Measurements from ENCODE around the gene GPR25.

Gene GPR25

GRCh38 chr1:200885623-200886402 is 13.0 kb downstream of the GPR25 start:
- no peak overlapping the region for H3K27ac Mint-ChIP-seq
- H3K4me3 Mint-ChIP-seq: no peak overlapping the region
- no peaks in the 10 kb centered on the region for H3K9me3 Mint-ChIP-seq
- H3K36me3 Mint-ChIP-seq (ENCODE audit: low read depth): no peaks in the 10 kb centered on the region
- peaks cover 21% of the 10 kb centered on the region for H3K27me3 Mint-ChIP-seq
- H3K4me1 Mint-ChIP-seq (ENCODE audit: low read depth): peaks cover 57% of the 10 kb centered on the region
- no peak for DNase-seq

DNA sequence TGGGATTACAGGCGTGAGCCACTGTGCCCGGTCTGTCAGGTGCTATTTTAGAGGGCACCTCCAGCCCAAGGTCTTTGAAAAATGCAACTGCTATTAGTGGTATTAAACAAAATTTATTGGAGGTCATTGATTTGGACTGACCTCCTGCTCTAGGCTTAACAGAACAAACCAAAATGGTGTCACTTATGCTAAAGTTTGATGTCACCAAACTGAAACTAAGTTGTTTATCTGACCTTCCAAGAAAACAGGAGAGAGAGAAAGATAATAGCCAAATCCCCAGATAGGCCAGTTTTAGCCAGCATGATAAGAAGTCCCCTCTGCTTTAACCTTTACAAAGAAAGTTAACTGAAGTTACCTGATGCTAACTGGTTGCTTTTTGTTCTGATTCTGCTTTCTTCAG is 13.8 kb downstream of the GPR25 start:
- no peak for DNase-seq
- H3K36me3 Mint-ChIP-seq (ENCODE audit: low read depth): no peaks in the 10 kb centered on the region
- H3K27ac Mint-ChIP-seq: no peak overlapping the region
- no peaks in the 10 kb centered on the region for H3K9me3 Mint-ChIP-seq
- peaks cover 55% of the 10 kb centered on the region for H3K4me1 Mint-ChIP-seq (ENCODE audit: low read depth)
- H3K27me3 Mint-ChIP-seq: peaks cover 21% of the 10 kb centered on the region
- no peak overlapping the region for H3K4me3 Mint-ChIP-seq

DNA sequence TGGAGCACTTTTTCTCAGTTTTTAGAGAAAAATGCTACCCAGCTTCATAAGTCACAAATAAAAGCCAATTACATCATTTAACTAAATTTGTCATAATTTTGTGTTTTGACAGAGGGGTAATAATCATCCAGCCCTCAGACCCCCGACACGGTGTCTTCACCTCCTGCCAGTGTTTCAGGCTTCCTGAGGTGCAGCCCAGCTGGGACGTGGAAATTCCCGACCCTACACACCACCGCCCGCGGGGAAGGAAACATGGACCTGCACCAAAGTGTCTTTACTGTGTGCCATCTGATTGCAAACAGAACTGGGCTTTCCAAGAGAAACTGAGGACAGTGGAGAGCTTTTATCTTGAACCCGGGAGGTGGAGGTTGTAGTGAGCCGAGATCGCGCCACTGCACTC is 14.3 kb downstream of the GPR25 start:
- peaks cover 25% of the 10 kb centered on the region for H3K27me3 Mint-ChIP-seq
- no peaks in the 10 kb centered on the region for H3K36me3 Mint-ChIP-seq (ENCODE audit: low read depth)
- peak overlapping the region; percentile 8 for H3K4me3 Mint-ChIP-seq
- peak; percentile 29 for DNase-seq
- H3K27ac Mint-ChIP-seq: peak overlapping the region; percentile 33
- H3K9me3 Mint-ChIP-seq: no peaks in the 10 kb centered on the region
- peaks cover 60% of the 10 kb centered on the region for H3K4me1 Mint-ChIP-seq (ENCODE audit: low read depth)

- Mint-ChIP-seq H3K9me3 (no peaks in the 10 kb centered on the region), H3K4me1 (ENCODE audit: low read depth) (peaks cover 62% of the 10 kb centered on the region), H3K36me3 (ENCODE audit: low read depth) (no peaks in the 10 kb centered on the region), H3K27me3 (peaks cover 33% of the 10 kb centered on the region), H3K27ac (peak overlapping the region; percentile 64), H3K4me3 (peak overlapping the region; percentile 33)
- no peak for DNase-seq
Measured at GRCh38 chr1:200887772-200888348, 15.1 kb downstream of the GPR25 start.

DNA sequence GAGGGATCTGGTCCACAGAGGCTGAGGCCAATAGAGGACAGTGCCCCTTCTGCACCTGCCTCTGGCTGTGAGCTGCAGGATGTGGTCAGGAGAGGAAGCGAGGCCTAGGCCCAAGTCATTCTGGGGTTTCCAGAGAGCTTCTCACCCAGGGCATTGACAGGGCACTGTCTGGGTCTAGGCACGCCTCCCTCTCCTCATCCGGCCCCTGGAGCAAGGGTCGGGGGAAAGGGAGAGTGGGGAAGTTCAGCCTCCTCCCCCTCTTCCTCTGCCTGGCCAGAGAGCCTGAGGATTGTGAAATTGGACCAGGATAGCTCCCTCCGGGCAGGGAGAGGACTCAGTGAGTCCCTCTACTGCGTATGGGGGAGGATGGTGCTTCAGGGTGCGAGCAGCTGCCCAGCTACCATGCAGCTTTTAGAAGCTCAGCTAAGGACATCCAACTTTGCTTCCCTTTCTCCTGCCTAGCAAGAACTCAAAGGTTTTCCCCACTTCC is 15.6 kb downstream of the GPR25 start:
- H3K36me3 Mint-ChIP-seq (ENCODE audit: low read depth): no peaks in the 10 kb centered on the region
- peak overlapping the region; percentile 33 for H3K4me3 Mint-ChIP-seq
- no peaks in the 10 kb centered on the region for H3K9me3 Mint-ChIP-seq
- H3K27ac Mint-ChIP-seq: no peak overlapping the region
- peaks cover 35% of the 10 kb centered on the region for H3K27me3 Mint-ChIP-seq
- H3K4me1 Mint-ChIP-seq (ENCODE audit: low read depth): peaks cover 60% of the 10 kb centered on the region
- peak; percentile 73 for DNase-seq

GRCh38 chr1:200889571-200889970 is 16.8 kb downstream of the GPR25 start:
- H3K4me3 Mint-ChIP-seq: no peak overlapping the region
- DNase-seq: no peak
- peaks cover 43% of the 10 kb centered on the region for H3K27me3 Mint-ChIP-seq
- peak overlapping the region; percentile 41 for H3K27ac Mint-ChIP-seq
- no peaks in the 10 kb centered on the region for H3K36me3 Mint-ChIP-seq (ENCODE audit: low read depth)
- H3K9me3 Mint-ChIP-seq: no peaks in the 10 kb centered on the region
- peaks cover 59% of the 10 kb centered on the region for H3K4me1 Mint-ChIP-seq (ENCODE audit: low read depth)

DNA sequence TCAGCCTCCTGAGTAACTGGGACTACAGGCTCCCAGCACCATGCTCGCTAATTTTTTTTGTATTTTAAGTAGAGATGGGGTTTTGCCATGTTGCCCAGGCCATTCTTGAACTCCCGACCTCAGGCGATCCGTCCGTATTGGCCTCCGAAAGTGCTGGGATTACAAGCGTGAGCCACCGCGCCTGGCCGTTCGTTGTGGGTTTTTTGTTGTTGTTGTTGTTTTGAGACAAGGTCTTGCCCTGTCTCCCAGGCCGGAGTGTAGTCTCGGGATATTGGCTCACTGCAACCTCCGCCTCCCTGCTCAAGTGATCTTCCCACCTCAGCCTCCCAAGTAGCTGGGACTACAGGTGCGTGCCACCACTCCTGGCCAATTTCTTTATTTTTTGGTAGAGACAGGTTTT is 17.2 kb downstream of the GPR25 start:
- H3K27ac Mint-ChIP-seq: no peak overlapping the region
- H3K36me3 Mint-ChIP-seq (ENCODE audit: low read depth): no peaks in the 10 kb centered on the region
- no peaks in the 10 kb centered on the region for H3K9me3 Mint-ChIP-seq
- H3K4me1 Mint-ChIP-seq (ENCODE audit: low read depth): peaks cover 59% of the 10 kb centered on the region
- DNase-seq: no peak
- no peak overlapping the region for H3K4me3 Mint-ChIP-seq
- H3K27me3 Mint-ChIP-seq: peaks cover 46% of the 10 kb centered on the region

DNA sequence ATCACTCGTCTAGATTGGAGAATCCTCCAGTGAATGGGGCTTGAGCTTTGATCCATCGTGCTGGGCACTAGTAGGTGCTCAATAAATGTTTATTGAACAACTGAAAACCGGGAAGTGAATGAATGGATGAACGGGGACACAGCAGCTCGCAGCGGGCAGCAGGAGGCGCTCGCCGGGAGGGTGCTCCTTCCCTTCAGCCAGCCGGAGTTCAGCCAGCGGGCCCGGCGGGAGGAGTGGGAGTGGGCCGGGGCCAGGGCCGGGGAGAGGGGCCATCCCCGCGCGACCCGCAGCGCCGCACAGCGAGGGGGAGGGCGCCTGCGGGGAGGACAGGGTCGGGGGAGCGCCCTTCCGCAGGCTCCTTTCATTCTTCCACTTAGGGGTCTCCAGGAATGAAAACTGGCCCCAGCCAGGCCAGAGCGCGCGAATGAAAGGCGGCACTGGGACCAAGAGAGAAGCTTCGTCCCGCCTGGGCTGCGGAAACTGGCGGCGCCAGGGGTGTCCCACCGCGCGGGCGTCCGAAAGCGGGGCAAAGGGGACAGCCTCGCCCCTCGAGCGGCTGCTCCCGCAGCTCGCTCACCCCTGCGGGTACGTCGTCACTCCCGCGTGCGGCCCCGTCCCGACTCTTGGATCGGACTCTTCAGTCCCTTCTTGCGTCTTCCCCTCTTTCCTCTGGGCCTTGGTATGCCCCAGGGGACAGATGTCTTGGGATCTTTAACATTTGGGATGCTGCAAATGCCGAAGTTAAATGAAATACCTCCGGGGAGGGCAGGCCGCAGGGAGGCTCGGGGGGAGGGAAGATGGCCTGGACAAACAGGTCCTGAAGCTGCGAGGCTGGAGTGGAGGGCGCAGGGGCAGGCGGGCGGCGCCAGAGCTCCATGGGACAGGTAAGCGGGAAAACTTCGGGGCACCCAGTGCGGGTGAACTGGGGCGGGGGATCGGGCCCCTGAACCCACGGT is 18.3 kb downstream of the GPR25 start:
- Mint-ChIP-seq H3K27me3 (peaks cover 52% of the 10 kb centered on the region), H3K4me3 (peak overlapping the region; percentile 49), H3K4me1 (ENCODE audit: low read depth) (peaks cover 54% of the 10 kb centered on the region), H3K36me3 (ENCODE audit: low read depth) (no peaks in the 10 kb centered on the region), H3K9me3 (no peaks in the 10 kb centered on the region), H3K27ac (no peak overlapping the region)
- peak; percentile 62 for DNase-seq

DNA sequence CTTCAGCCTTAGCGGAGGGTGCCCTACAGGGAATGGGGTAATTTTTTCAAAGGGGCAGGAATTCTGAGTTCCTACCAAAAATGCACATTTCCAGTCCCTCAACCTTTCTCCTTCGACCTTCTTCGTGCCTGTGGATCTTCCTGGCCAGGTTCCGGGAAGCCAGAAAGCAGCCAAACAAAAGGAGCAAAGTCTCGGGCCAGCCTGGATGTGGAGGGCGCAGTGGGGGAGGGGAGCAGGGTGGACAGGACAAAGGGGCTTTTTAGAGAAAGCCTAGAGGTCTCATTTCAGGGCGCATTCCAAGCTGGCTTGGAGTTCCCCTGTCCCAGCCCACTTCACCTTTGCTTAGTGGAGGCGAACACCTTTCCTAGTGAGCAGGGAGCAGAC is 19.0 kb downstream of the GPR25 start:
- H3K4me3 Mint-ChIP-seq: peak overlapping the region; percentile 46
- DNase-seq: no peak
- peaks cover 50% of the 10 kb centered on the region for H3K4me1 Mint-ChIP-seq (ENCODE audit: low read depth)
- H3K36me3 Mint-ChIP-seq (ENCODE audit: low read depth): no peaks in the 10 kb centered on the region
- H3K27me3 Mint-ChIP-seq: peaks cover 55% of the 10 kb centered on the region
- no peaks in the 10 kb centered on the region for H3K9me3 Mint-ChIP-seq
- H3K27ac Mint-ChIP-seq: no peak overlapping the region

- H3K27ac Mint-ChIP-seq: no peak overlapping the region
- H3K4me3 Mint-ChIP-seq: no peak overlapping the region
- H3K4me1 Mint-ChIP-seq (ENCODE audit: low read depth): peaks cover 44% of the 10 kb centered on the region
- peaks cover 60% of the 10 kb centered on the region for H3K27me3 Mint-ChIP-seq
- H3K36me3 Mint-ChIP-seq (ENCODE audit: low read depth): no peaks in the 10 kb centered on the region
- no peaks in the 10 kb centered on the region for H3K9me3 Mint-ChIP-seq
- no peak for DNase-seq
Measured at GRCh38 chr1:200892546-200892945, 19.8 kb downstream of the GPR25 start.

DNA sequence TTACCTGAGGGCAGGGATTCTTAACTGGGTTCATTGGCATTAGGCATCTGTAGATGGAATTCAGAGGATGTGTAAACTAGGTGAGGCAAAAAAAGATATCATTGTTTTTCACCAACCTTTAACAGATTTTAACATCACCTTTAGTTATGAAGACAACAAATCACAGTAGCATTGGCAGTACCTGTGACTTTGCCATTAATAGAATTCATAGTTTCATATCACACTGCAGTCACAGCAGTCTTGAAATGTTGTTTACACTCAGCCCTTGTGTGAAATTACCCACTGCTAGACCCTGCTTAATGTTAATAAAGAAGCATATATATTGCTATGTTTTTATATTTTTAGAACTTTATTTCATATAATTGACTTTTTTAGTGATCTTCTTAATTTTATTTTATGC is 20.2 kb downstream of the GPR25 start:
- no peaks in the 10 kb centered on the region for H3K9me3 Mint-ChIP-seq
- H3K27me3 Mint-ChIP-seq: peaks cover 64% of the 10 kb centered on the region
- H3K4me3 Mint-ChIP-seq: no peak overlapping the region
- no peaks in the 10 kb centered on the region for H3K36me3 Mint-ChIP-seq (ENCODE audit: low read depth)
- H3K27ac Mint-ChIP-seq: no peak overlapping the region
- DNase-seq: no peak
- H3K4me1 Mint-ChIP-seq (ENCODE audit: low read depth): peaks cover 40% of the 10 kb centered on the region

DNA sequence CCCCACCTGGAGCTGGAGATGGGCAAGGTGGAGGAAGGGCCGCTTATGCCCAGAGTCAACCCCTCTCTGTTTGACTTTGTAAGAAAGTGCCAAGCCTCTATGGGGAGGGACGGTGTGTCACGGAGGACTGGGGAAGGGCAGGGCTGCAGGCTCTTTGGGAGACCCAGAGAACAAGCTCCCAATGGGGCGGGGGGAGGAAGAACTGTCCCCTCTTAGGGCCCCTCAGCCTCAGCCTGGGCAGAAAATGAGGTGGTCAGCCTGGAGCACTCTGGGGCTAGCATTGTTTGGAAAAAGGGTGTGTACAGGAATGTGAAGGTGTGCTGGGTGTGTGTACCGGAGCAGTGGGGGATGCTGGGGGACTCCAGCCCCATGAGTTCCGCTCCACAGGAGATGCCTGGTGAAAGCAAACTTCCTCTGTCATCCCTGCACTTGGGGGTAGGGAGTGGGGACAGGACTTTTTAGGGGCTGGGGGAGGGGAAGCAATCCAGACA is 20.7 kb downstream of the GPR25 start:
- Mint-ChIP-seq H3K27ac (no peak overlapping the region), H3K9me3 (no peaks in the 10 kb centered on the region), H3K4me3 (no peak overlapping the region), H3K27me3 (peaks cover 69% of the 10 kb centered on the region), H3K4me1 (ENCODE audit: low read depth) (peaks cover 35% of the 10 kb centered on the region), H3K36me3 (ENCODE audit: low read depth) (no peaks in the 10 kb centered on the region)
- DNase-seq: no peak

DNA sequence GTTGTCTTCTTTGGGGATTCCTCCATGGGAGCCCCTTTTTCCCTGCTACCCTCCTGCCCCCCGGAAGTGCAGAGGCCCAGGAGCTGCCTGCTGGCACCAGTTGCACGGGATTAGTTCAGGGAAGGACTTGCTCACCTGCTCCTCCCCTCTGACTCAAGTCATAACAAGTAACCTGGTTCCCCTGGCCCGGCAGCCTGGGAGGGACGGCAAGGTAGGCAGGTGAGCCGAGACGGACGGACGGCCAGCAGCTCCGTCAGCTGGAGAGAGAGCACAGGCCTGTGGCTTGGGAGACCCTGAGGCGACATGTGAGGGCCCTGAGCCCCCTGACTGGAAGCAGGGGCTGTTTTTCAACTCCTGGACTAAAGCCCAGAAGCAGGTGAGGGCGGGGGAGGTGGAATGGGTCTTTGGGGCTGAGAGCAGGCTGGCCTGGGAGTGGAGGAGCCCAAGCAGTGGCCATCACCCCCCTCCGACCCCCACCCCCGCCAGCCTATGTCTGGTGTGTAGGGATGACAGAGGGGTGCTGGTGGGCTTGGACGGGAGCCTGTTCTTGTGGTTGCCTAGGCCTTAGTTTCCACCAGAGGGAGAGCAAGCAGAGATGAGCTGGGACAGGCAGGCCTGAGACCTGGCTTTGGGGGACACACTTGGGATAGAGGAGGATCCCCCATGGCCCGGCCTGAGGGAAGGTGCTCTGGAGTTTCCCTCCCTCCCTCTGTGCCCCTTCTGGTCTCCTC is 22.1 kb downstream of the GPR25 start, which contains the start of gene INAVA:
TSS of gene INAVA (plus strand) at position 189 of the 731 bp plus-strand sequence. CDS start 3,501 bp downstream, outside the sequence.
- no peak for DNase-seq
- Mint-ChIP-seq H3K4me1 (ENCODE audit: low read depth) (peaks cover 21% of the 10 kb centered on the region), H3K27ac (no peak within 1 kb of the TSS), H3K27me3 (peaks cover 81% of the 10 kb centered on the region), H3K9me3 (no peaks in the 10 kb centered on the region), H3K36me3 (ENCODE audit: low read depth) (no peaks in the 10 kb centered on the region), H3K4me3 (no peak within 1 kb of the TSS)

GRCh38 chr1:200895443-200895789 is 22.6 kb downstream of the GPR25 start:
- Mint-ChIP-seq H3K36me3 (ENCODE audit: low read depth) (no peaks in the 10 kb centered on the region), H3K27me3 (peaks cover 78% of the 10 kb centered on the region), H3K9me3 (no peaks in the 10 kb centered on the region), H3K4me3 (no peak overlapping the region), H3K4me1 (ENCODE audit: low read depth) (peaks cover 16% of the 10 kb centered on the region), H3K27ac (no peak overlapping the region)
- no peak for DNase-seq

Data from activated T-cell treated with anti-CD3 and anti-CD28 coated beads, Interleukin-2, amount 50 U/mL, for 24 hours (primary cell).